Brain microvascular endothelial cell (primary cell): ENCODE data around the gene ASF1B.

ENCODE experiments used
- DNase-seq: peaks from one replicate; pipeline ENCODE4 v3.0.0-alpha.2; 2020
- H3K27ac ChIP-seq: fragments of 250-450 bp; sonication (Bioruptor Pico); 2 replicates; pipeline ENCODE4 v1.5.1; 2020; ENCODE audit warnings: mild to moderate bottlenecking, moderate library complexity
- H3K27me3 ChIP-seq: fragments of 250-450 bp; sonication (Bioruptor Pico); replicated peaks from 2 replicates; pipeline ENCODE4 v1.5.1; 2020; ENCODE audit warnings: mild to moderate bottlenecking
- H3K36me3 ChIP-seq: fragments of 250-450 bp; sonication (Bioruptor Pico); replicated peaks from 2 replicates; pipeline ENCODE4 v1.5.1; 2020; ENCODE audit warnings: mild to moderate bottlenecking
- H3K4me3 ChIP-seq: 2 replicates; pipeline ENCODE4 v1.5.1; 2011; ENCODE audit warnings: low read depth, mild to moderate bottlenecking, control low read depth, low read length, moderate library complexity
- CTCF ChIP-seq: IDR thresholded peaks from 2 replicates; pipeline ENCODE4 v1.5.1; 2011; ENCODE audit warnings: low read depth, mild to moderate bottlenecking, moderate library complexity, low read length, control low read depth, inconsistent platforms; ENCODE audit errors: missing control alignments
- in situ Hi-C: cut with HindIII; loops from 2 replicates; pipeline ENCODE4 v1.10.0; 2017; ENCODE audit warnings: low sequenced_read_pairs, low pct_ligation_motif_present

The ASF1B gene

GRCh38 chr19:14086098-14086497 is 50.3 kb downstream of the ASF1B start:
- DNase-seq = no peak
- no peak for TF ChIP-seq CTCF
- Histone ChIP-seq H3K36me3 (peaks cover 8% of the 10 kb centered on the region), H3K27ac (no peak overlapping the region), H3K27me3 (no peaks in the 10 kb centered on the region), H3K4me3 (no peak overlapping the region)
- in situ Hi-C loops = no loop called here

- Histone ChIP-seq H3K36me3 (peaks cover 8% of the 10 kb centered on the region), H3K27me3 (no peaks in the 10 kb centered on the region), H3K27ac (no peak within 1 kb of the TSS), H3K4me3 (no peak within 1 kb of the TSS)
- no peak for DNase-seq
- in situ Hi-C loops = no loop called here
- TF ChIP-seq CTCF = no peak
Observed at GRCh38 chr19:14085309-14085995, 50.9 kb downstream of the ASF1B start, which contains the start of gene C19orf67. TSS of gene C19orf67 (minus strand) at chr19:14085783. CDS start at chr19:14085627, 156 bp downstream.

- in situ Hi-C loops = no loop called here
- H3K27ac ChIP-seq = no peak overlapping the region
- DNase-seq = no peak
- H3K36me3 ChIP-seq = no peaks in the 10 kb centered on the region
- no peaks in the 10 kb centered on the region for H3K27me3 ChIP-seq
- no peak for TF ChIP-seq CTCF
- no peak overlapping the region for H3K4me3 ChIP-seq
Observed at GRCh38 chr19:14082675-14082960, 53.8 kb downstream of the ASF1B start.

GRCh38 chr19:14081797-14082674 is 54.4 kb downstream of the ASF1B start:
- DNase-seq = no peak
- Histone ChIP-seq H3K4me3 (peak overlapping the region; percentile 73), H3K27ac (peak overlapping the region; percentile 61), H3K27me3 (no peaks in the 10 kb centered on the region), H3K36me3 (no peaks in the 10 kb centered on the region)
- TF ChIP-seq CTCF = no peak
- in situ Hi-C loops = no loop called here

- Histone ChIP-seq H3K27ac (peak overlapping the region; percentile 61), H3K27me3 (no peaks in the 10 kb centered on the region), H3K4me3 (peak overlapping the region; percentile 74), H3K36me3 (no peaks in the 10 kb centered on the region)
- in situ Hi-C loops = no loop called here
- no peak for TF ChIP-seq CTCF
- peak; percentile 99 for DNase-seq
Observed at GRCh38 chr19:14080887-14081796, 55.2 kb downstream of the ASF1B start.
